Activated T-cell treated with anti-CD3 and anti-CD28 coated beads for 1 hour (primary cell): Measurements from ENCODE around the gene BTBD9.

ENCODE experiments used
- DNase-seq: peaks from one replicate; pipeline ENCODE4 v3.0.0-alpha.2; 2020; ENCODE audit warnings: low read depth

Gene BTBD9

GRCh38 chr6:38283734-38284362 is 355.9 kb downstream of the BTBD9 start:
- DNase-seq: no peak

GRCh38 chr6:38282911-38283310 is 356.8 kb downstream of the BTBD9 start:
- no peak for DNase-seq

GRCh38 chr6:38281126-38281525 is 358.6 kb downstream of the BTBD9 start:
- DNase-seq: no peak

GRCh38 chr6:38279963-38280588 is 359.7 kb downstream of the BTBD9 start:
- no peak for DNase-seq

- DNase-seq: no peak
These were observed 360.3 kb downstream of the BTBD9 start for GRCh38 chr6:38279423-38279822.

- DNase-seq: no peak
These were observed 366.4 kb downstream of the BTBD9 start for GRCh38 chr6:38273325-38273724.

- DNase-seq: no peak
These were observed 367.5 kb downstream of the BTBD9 start for GRCh38 chr6:38272222-38272621.

GRCh38 chr6:38271081-38271480 is 368.6 kb downstream of the BTBD9 start:
- DNase-seq: no peak

- no peak for DNase-seq
These were observed 369.4 kb downstream of the BTBD9 start for GRCh38 chr6:38270367-38270766.

GRCh38 chr6:38269461-38270172 is 370.1 kb downstream of the BTBD9 start:
- DNase-seq: no peak

- no peak for DNase-seq
These were observed 371.4 kb downstream of the BTBD9 start for GRCh38 chr6:38268342-38268741.

GRCh38 chr6:38266921-38267354 is 372.8 kb downstream of the BTBD9 start:
- no peak for DNase-seq

- no peak for DNase-seq
These were observed 375.1 kb downstream of the BTBD9 start for GRCh38 chr6:38264605-38265004.

GRCh38 chr6:38262609-38263008 is 377.1 kb downstream of the BTBD9 start:
- DNase-seq: no peak

GRCh38 chr6:38262026-38262425 is 377.7 kb downstream of the BTBD9 start:
- no peak for DNase-seq

- no peak for DNase-seq
These were observed 378.1 kb downstream of the BTBD9 start for GRCh38 chr6:38261626-38262025.

- no peak for DNase-seq
These were observed 380.0 kb downstream of the BTBD9 start for GRCh38 chr6:38259736-38260135.

GRCh38 chr6:38248500-38249234 is 391.1 kb downstream of the BTBD9 start:
- DNase-seq: no peak

- no peak for DNase-seq
These were observed 394.4 kb downstream of the BTBD9 start for GRCh38 chr6:38245295-38245694.

GRCh38 chr6:38244869-38245268 is 394.9 kb downstream of the BTBD9 start:
- DNase-seq: no peak

GRCh38 chr6:38241200-38241871 is 398.4 kb downstream of the BTBD9 start:
- no peak for DNase-seq
